WTC11 (cell line): Measurements from ENCODE around the gene GBF1. TPM values are rescaled to one million over a fixed set of nuclear protein-coding genes. Genes with fewer than 3 reads are reported as not detected.

Experiments used
- ATAC-seq: fragments of 200-7000 bp; cut with Tn5 transposase; 2 replicates; pipeline ENCODE4 v1.10.0; 2021; ENCODE audit warnings: mild to moderate bottlenecking, moderate library complexity
- CTCF ChIA-PET: fragments of 300-600 bp; sonication (Branson Sonifier 250); formaldehyde crosslinking; loops from one replicate; lab custom pipeline; 2021; ENCODE audit warnings: antibody characterized with exemption; lab: Charles Lee
- POLR2A ChIA-PET: fragments of 350-600 bp; sonication (Branson Sonifier 250); formaldehyde crosslinking; loops from one replicate; lab custom pipeline; 2021; ENCODE audit warnings: antibody characterized with exemption; lab: Charles Lee
- DNase-seq: peaks from one replicate; pipeline ENCODE4 v3.0.0; 2021; ENCODE audit warnings: low spot score
- H3K27ac Mint-ChIP-seq: 2 replicates; pipeline ENCODE4 v1.8.0; 2021; ENCODE audit warnings: mixed read lengths
- H3K27me3 Mint-ChIP-seq: 2 replicates; pipeline ENCODE4 v1.8.0; 2021; ENCODE audit warnings: low read depth, mild to moderate bottlenecking, moderate library complexity, mixed read lengths
- H3K36me3 Mint-ChIP-seq: 2 replicates; pipeline ENCODE4 v1.8.0; 2021; ENCODE audit warnings: mixed read lengths
- H3K4me1 Mint-ChIP-seq: 2 replicates; pipeline ENCODE4 v1.8.0; 2022; ENCODE audit warnings: mixed read lengths
- H3K4me3 Mint-ChIP-seq: 2 replicates; pipeline ENCODE4 v1.8.0; 2021; ENCODE audit warnings: mild to moderate bottlenecking, moderate library complexity, mixed read lengths
- H3K9me3 Mint-ChIP-seq: 2 replicates; pipeline ENCODE4 v1.8.0; 2021; ENCODE audit warnings: mixed read lengths
- ELF4 ChIP-seq: sonication (generic); formaldehyde crosslinking; IDR thresholded peaks from 2 replicates; pipeline ENCODE4 v1.8.1; 2022; ENCODE audit warnings: low read depth, mild to moderate bottlenecking, moderate library complexity, missing genetic modification reagents
- EMX1 ChIP-seq: fragments of 250-450 bp; sonication (Bioruptor Pico); IDR thresholded peaks from 2 replicates; pipeline ENCODE4 v1.8.0; 2021; ENCODE audit warnings: mild to moderate bottlenecking
- FOXJ3 ChIP-seq: sonication (generic); formaldehyde crosslinking; IDR thresholded peaks from 2 replicates; pipeline ENCODE4 v1.9.0; 2021; ENCODE audit warnings: missing genetic modification reagents, mild to moderate bottlenecking, borderline replicate concordance
- FOXK1 ChIP-seq: sonication (generic); formaldehyde crosslinking; IDR thresholded peaks from 2 replicates; pipeline ENCODE4 v1.8.0; 2022; ENCODE audit warnings: mild to moderate bottlenecking, moderate library complexity, missing genetic modification reagents
- GABPB1 ChIP-seq: sonication (generic); formaldehyde crosslinking; IDR thresholded peaks from 2 replicates; pipeline ENCODE4 v1.8.1; 2023; ENCODE audit warnings: mild to moderate bottlenecking, missing genetic modification reagents
- HMGA2 ChIP-seq: fragments of 250-450 bp; sonication (Bioruptor Pico); IDR thresholded peaks from 2 replicates; pipeline ENCODE4 v1.4.0; 2021; ENCODE audit warnings: mild to moderate bottlenecking, moderate library complexity
- NFE2L1 ChIP-seq: sonication (generic); formaldehyde crosslinking; IDR thresholded peaks from 2 replicates; pipeline ENCODE4 v1.8.1; 2023; ENCODE audit warnings: missing genetic modification reagents
- NFYB ChIP-seq: sonication (generic); formaldehyde crosslinking; conservative IDR thresholded peaks from 2 replicates; pipeline ENCODE4 v1.8.0; 2022; ENCODE audit warnings: low read depth, missing genetic modification reagents
- NR2C2 ChIP-seq: sonication (generic); formaldehyde crosslinking; IDR thresholded peaks from 2 replicates; pipeline ENCODE4 v1.8.0; 2022; ENCODE audit warnings: mild to moderate bottlenecking, missing genetic modification reagents
- SMAD3 ChIP-seq: sonication (generic); formaldehyde crosslinking; IDR thresholded peaks from 2 replicates; pipeline ENCODE4 v1.8.0; 2022; ENCODE audit warnings: missing genetic modification reagents, mild to moderate bottlenecking, borderline replicate concordance
- total RNA-seq: library from RNA; stranded (reverse); gene quantifications from 3 replicates; pipeline ENCODE4 v1.2.3, GENCODE V29; 2021
- TF ChIP-seq, protein P1 (sequence below): fragments of 250-450 bp; sonication (Bioruptor Pico); IDR thresholded peaks from 2 replicates; pipeline ENCODE4 v1.9.0; 2021; ENCODE audit warnings: mild to moderate bottlenecking
- TF ChIP-seq, protein P2 (sequence below): sonication (generic); formaldehyde crosslinking; IDR thresholded peaks from 2 replicates; pipeline ENCODE4 v1.8.1; 2023; ENCODE audit warnings: mild to moderate bottlenecking, missing genetic modification reagents, moderate library complexity
- TF ChIP-seq, protein P3 (sequence below): sonication (generic); formaldehyde crosslinking; IDR thresholded peaks from 2 replicates; pipeline ENCODE4 v1.8.0; 2023; ENCODE audit warnings: missing genetic modification reagents
- TF ChIP-seq, protein P4 (sequence below): sonication (generic); formaldehyde crosslinking; IDR thresholded peaks from 2 replicates; pipeline ENCODE4 v1.8.0; 2022; ENCODE audit warnings: mild to moderate bottlenecking, missing genetic modification reagents
- TF ChIP-seq, protein P5 (sequence below): sonication (generic); formaldehyde crosslinking; IDR thresholded peaks from 2 replicates; pipeline ENCODE4 v1.8.0; 2022; ENCODE audit warnings: mild to moderate bottlenecking, missing genetic modification reagents
- TF ChIP-seq, protein P6 (sequence below): fragments of 200-600 bp; IDR thresholded peaks from 2 replicates; pipeline ENCODE4 v1.8.0; 2022; ENCODE audit warnings: antibody characterized with exemption

Gene GBF1
- total RNA-seq, 1 experiment from 2014 or later, result 32.4 TPM

DNA sequence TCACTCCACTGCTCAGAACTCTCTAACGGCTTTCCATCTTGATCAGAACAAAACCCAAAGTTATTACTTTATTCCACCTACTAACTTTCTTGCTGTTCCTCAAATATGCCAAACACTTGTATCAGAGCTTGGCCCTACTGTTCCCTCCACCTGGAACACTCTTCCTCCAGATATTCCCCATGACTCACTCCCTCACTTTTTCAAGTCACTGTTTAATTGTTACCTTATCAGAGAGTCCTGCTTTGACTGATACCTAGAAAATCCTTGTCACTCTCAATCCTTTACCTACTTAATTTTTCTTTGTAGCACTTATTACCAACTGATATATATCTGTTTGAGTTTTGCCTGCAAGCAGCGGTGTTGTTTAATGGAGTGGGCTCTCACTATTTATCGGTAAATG, 144.6 kb downstream of the GBF1 start:
- Mint-ChIP-seq H3K27me3 (peaks cover 33% of the 10 kb centered on the region), H3K4me1 (peaks cover 12% of the 10 kb centered on the region), H3K4me3 (no peak overlapping the region), H3K36me3 (no peaks in the 10 kb centered on the region), H3K27ac (no peak overlapping the region), H3K9me3 (no peaks in the 10 kb centered on the region)
- DNase-seq (no peak), ATAC-seq (no peak)
- ChIA-PET CTCF (interaction anchor here (0.6 to 4.4 kb wide), 4 partner anchors 9 to 220 kb away, joined by 3 to 29 read pairs (median 8); no protein-coding TSS in a partner anchor), POLR2A (interaction anchor here (0.9 kb wide), 1 partner anchor 9 kb away, joined by 3 read pairs; no protein-coding TSS in a partner anchor)
- TF ChIP-seq HMGA2 (CRISPR knock-in tag) (no peak), NFYB (CRISPR knock-in tag) (no peak), GABPB1 (CRISPR knock-in tag) (no peak), FOXJ3 (CRISPR knock-in tag) (no peak), FOXK1 (no peak), EMX1 (CRISPR knock-in tag) (no peak), NFE2L1 (no peak), NR2C2 (CRISPR knock-in tag) (no peak), SMAD3 (CRISPR knock-in tag) (no peak)
- TF ChIP-seq, protein P1, sequence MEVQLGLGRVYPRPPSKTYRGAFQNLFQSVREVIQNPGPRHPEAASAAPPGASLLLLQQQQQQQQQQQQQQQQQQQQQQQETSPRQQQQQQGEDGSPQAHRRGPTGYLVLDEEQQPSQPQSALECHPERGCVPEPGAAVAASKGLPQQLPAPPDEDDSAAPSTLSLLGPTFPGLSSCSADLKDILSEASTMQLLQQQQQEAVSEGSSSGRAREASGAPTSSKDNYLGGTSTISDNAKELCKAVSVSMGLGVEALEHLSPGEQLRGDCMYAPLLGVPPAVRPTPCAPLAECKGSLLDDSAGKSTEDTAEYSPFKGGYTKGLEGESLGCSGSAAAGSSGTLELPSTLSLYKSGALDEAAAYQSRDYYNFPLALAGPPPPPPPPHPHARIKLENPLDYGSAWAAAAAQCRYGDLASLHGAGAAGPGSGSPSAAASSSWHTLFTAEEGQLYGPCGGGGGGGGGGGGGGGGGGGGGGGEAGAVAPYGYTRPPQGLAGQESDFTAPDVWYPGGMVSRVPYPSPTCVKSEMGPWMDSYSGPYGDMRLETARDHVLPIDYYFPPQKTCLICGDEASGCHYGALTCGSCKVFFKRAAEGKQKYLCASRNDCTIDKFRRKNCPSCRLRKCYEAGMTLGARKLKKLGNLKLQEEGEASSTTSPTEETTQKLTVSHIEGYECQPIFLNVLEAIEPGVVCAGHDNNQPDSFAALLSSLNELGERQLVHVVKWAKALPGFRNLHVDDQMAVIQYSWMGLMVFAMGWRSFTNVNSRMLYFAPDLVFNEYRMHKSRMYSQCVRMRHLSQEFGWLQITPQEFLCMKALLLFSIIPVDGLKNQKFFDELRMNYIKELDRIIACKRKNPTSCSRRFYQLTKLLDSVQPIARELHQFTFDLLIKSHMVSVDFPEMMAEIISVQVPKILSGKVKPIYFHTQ (CRISPR knock-in tag), result no peak
- TF ChIP-seq, protein P2, sequence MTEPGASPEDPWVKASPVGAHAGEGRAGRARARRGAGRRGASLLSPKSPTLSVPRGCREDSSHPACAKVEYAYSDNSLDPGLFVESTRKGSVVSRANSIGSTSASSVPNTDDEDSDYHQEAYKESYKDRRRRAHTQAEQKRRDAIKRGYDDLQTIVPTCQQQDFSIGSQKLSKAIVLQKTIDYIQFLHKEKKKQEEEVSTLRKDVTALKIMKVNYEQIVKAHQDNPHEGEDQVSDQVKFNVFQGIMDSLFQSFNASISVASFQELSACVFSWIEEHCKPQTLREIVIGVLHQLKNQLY (CRISPR knock-in tag), result no peak
- TF ChIP-seq, protein P3, sequence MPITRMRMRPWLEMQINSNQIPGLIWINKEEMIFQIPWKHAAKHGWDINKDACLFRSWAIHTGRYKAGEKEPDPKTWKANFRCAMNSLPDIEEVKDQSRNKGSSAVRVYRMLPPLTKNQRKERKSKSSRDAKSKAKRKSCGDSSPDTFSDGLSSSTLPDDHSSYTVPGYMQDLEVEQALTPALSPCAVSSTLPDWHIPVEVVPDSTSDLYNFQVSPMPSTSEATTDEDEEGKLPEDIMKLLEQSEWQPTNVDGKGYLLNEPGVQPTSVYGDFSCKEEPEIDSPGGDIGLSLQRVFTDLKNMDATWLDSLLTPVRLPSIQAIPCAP (CRISPR knock-in tag), result no peak

DNA sequence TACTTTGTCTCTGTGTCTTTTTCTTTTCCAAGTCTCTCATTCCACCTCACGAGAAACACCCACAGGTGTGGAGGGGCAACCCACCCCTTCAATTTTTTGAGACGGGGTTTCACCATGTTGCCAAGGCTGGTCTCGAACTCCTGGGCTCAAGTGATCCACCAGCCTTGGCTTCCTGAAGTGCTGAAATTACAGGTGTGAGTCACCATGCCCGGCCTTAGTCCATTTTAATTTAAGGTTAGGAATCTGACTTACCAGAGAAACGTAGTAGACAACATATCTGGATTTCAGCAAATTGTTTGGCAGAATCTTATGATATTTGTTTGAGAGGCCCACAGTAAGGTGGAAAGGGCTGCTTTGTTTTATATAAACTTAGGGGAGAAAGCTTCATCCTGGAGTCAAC, 147.0 kb downstream of the GBF1 start:
- H3K9me3 Mint-ChIP-seq, result no peaks in the 10 kb centered on the region
- no peak for ATAC-seq
- H3K36me3 Mint-ChIP-seq, result no peaks in the 10 kb centered on the region
- peaks cover 18% of the 10 kb centered on the region for H3K4me1 Mint-ChIP-seq
- ChIA-PET POLR2A (no interaction called here), CTCF (interaction anchor here (0.9 to 9.1 kb wide), 5 partner anchors 8 to 162 kb away, joined by 3 to 115 read pairs (median 45); partner anchors contain the start of gene FBXL15)
- DNase-seq, result no peak
- TF ChIP-seq ELF4 (CRISPR knock-in tag) (no peak), FOXK1 (no peak)
- TF ChIP-seq, protein P3 (CRISPR knock-in tag), result no peak
- H3K27me3 Mint-ChIP-seq, result peaks cover 41% of the 10 kb centered on the region
- H3K4me3 Mint-ChIP-seq, result no peak overlapping the region
- H3K27ac Mint-ChIP-seq, result no peak overlapping the region

DNA sequence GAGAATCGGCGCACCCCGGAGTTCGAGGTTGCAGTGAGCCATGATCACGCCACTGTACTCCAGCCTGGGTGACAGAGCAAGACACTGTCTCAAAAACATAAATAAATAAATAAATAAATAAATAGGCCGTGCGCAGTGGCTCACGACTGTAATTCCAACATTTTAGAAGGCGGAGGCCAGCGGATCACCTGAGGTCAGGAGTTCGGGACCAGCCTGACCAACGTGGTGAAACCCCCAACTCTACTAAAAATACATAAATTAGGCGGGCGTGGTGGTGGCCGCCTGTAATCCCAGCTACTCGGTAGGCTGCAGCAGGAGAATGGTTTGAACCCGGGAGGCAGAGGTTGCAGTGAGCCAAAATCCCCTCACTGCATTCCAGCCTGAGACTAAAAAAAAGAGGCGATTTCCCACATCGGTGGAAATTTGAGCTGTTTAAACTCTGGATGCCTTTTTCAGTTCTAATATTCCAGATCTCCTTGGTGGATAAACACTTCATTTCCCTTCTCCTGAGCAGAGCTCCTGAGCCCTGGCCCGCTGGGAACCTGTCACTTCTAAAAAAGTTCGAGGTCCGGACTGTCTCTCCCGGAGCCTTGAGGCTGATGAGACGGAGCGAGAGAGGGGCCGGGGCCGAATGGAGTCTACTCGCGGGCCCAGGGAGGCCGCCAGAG, 148.2 kb downstream of the GBF1 start:
- TF ChIP-seq, protein P4, sequence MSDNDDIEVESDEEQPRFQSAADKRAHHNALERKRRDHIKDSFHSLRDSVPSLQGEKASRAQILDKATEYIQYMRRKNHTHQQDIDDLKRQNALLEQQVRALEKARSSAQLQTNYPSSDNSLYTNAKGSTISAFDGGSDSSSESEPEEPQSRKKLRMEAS (CRISPR knock-in tag), result no peak
- TF ChIP-seq, protein P5, sequence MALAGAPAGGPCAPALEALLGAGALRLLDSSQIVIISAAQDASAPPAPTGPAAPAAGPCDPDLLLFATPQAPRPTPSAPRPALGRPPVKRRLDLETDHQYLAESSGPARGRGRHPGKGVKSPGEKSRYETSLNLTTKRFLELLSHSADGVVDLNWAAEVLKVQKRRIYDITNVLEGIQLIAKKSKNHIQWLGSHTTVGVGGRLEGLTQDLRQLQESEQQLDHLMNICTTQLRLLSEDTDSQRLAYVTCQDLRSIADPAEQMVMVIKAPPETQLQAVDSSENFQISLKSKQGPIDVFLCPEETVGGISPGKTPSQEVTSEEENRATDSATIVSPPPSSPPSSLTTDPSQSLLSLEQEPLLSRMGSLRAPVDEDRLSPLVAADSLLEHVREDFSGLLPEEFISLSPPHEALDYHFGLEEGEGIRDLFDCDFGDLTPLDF, result no peak
- TF ChIP-seq, protein P6, sequence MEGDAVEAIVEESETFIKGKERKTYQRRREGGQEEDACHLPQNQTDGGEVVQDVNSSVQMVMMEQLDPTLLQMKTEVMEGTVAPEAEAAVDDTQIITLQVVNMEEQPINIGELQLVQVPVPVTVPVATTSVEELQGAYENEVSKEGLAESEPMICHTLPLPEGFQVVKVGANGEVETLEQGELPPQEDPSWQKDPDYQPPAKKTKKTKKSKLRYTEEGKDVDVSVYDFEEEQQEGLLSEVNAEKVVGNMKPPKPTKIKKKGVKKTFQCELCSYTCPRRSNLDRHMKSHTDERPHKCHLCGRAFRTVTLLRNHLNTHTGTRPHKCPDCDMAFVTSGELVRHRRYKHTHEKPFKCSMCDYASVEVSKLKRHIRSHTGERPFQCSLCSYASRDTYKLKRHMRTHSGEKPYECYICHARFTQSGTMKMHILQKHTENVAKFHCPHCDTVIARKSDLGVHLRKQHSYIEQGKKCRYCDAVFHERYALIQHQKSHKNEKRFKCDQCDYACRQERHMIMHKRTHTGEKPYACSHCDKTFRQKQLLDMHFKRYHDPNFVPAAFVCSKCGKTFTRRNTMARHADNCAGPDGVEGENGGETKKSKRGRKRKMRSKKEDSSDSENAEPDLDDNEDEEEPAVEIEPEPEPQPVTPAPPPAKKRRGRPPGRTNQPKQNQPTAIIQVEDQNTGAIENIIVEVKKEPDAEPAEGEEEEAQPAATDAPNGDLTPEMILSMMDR, result peak; percentile 88; the same call in 1 of the 2 replicates
- no peak for TF ChIP-seq SMAD3 (CRISPR knock-in tag)
- ChIA-PET POLR2A (interaction anchor here (0.7 to 3.2 kb wide), 3 partner anchors 27 to 235 kb away, joined by 3 to 12 read pairs (median 3); partner anchors contain the start of gene FBXL15), CTCF (interaction anchor here (0.6 to 9.1 kb wide), 16 partner anchors 9 to 292 kb away, joined by 3 to 115 read pairs (median 6); partner anchors contain the start of genes ELOVL3, FBXL15 and PSD)
- DNase-seq (no peak), ATAC-seq (peak; percentile 78)
- peak overlapping the region; percentile 75 for H3K4me3 Mint-ChIP-seq
- H3K9me3 Mint-ChIP-seq, result no peaks in the 10 kb centered on the region
- H3K27ac Mint-ChIP-seq, result no peak overlapping the region
- H3K27me3 Mint-ChIP-seq, result peaks cover 41% of the 10 kb centered on the region
- H3K4me1 Mint-ChIP-seq, result peaks cover 18% of the 10 kb centered on the region
- H3K36me3 Mint-ChIP-seq, result no peaks in the 10 kb centered on the region; the same call in 1 of the 2 replicates
